ENCODE measurements around the gene PHLPP2. TPM values are rescaled to one million over a fixed set of nuclear protein-coding genes. Genes with fewer than 3 reads are reported as not detected.
"Not testable (repeated sequence)": the region's sequence is repeated elsewhere in the genome, so short reads cannot be mapped to it uniquely, and the experiment has no call there.

PHLPP2 gene
- total and polyA plus RNA-seq, 10 of the 15 experiments (the other 5 are each of a cell fraction or from before 2014, with no cell fraction given), result 1.0 to 13.2 (median 7.0) TPM

DNA sequence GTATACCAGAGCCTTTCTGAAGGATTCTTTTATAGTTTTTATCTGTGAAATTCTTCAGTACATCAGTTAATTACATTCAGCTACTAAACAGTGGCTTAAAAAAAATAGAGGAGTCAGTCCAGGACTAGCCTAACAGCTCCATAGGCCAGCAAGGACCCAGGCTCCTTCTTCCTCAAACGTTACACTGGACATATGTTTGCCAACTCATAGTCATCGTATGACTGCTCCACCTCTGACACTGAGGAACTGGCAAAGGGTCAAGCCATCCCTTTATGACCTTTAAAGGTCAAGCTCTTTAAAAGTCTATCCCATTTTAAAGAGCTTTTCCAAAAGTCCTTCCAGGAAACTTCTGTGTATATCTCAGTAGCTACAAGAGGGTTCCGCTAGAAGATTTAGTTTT lies 36.6 kb downstream of the PHLPP2 start (continued):
- TF ChIP-seq, protein P1, sequence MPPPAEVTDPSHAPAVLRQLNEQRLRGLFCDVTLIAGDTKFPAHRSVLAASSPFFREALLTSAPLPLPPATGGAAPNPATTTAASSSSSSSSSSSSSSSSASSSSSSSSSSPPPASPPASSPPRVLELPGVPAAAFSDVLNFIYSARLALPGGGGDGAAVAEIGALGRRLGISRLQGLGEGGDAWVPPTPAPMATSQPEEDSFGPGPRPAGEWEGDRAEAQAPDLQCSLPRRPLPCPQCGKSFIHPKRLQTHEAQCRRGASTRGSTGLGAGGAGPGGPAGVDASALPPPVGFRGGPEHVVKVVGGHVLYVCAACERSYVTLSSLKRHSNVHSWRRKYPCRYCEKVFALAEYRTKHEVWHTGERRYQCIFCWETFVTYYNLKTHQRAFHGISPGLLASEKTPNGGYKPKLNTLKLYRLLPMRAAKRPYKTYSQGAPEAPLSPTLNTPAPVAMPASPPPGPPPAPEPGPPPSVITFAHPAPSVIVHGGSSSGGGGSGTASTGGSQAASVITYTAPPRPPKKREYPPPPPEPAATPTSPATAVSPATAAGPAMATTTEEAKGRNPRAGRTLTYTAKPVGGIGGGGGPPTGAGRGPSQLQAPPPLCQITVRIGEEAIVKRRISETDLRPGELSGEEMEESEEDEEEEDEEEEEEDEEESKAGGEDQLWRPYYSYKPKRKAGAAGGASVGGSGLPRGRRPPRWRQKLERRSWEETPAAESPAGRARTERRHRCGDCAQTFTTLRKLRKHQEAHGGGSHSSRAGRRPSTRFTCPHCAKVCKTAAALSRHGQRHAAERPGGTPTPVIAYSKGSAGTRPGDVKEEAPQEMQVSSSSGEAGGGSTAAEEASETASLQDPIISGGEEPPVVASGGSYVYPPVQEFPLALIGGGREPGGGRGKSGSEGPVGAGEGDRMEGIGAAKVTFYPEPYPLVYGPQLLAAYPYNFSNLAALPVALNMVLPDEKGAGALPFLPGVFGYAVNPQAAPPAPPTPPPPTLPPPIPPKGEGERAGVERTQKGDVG (CRISPR knock-in tag; IDR thresholded peaks at IDR 0.05), result no peak
- no peak for TF ChIP-seq TAF1 (IDR thresholded peaks at IDR 0.05; ENCODE audit: borderline replicate concordance, low read depth, low read length)
- TF ChIP-seq NBN (IDR thresholded peaks at IDR 0.05), result no peak

DNA sequence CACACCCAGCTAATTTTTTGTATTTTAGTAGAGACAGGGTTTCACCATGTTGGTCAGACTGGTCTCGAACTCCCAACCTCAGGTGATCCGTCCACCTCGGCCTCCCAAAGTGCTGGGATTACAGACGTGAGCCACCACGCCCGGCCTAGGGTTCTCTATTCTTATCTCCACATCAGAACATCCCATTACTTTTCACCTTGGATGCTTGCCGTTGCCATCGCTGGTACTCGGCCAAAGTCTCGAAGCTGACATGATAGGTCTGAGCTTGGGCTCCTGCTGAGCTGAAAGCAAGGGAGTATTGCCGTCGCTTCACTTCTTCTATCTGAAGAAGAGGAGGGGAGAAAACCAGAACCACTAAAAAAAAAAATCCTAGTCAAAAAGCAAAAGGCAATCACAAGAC lies 40.2 kb downstream of the PHLPP2 start:
- intact Hi-C loops (cut with micrococcal nuclease; ENCODE audit: unreplicated experiment), result loop anchor here (10.0 kb wide), 1 partner anchor 281 kb away; no protein-coding TSS in a partner anchor
- H3K27me3 ChIP-seq (replicated peaks in 1 of 2; ENCODE audit: control insufficient read depth in 2 of 2, insufficient read depth in 2 of 2, low read length in 1 of 2); RAD21 ChIA-PET (ENCODE audit: unreplicated experiment); DNase-seq (ENCODE audit: low read depth, low spot score); H3K79me2 ChIP-seq (ENCODE audit: control insufficient read depth, insufficient read depth, low read length); H4K20me1 ChIP-seq (ENCODE audit: control insufficient read depth, insufficient read depth); ATAC-seq; BruUV-seq (replicated peaks); H3K9ac ChIP-seq (ENCODE audit: control insufficient read depth, insufficient read depth, low read length); H2AFZ ChIP-seq (ENCODE audit: control insufficient read depth, low read depth, low read length); H3K9me3 ChIP-seq (replicated peaks; ENCODE audit: control insufficient read depth, insufficient read depth, low read length); in situ Hi-C loops (cut with MboI); SMC1A ChIA-PET (ENCODE audit: uncharacterized antibody, unreplicated experiment); FAIRE-seq; H3K36me3 ChIP-seq (ENCODE audit: control insufficient read depth in 2 of 2, insufficient read depth in 2 of 2, low read length in 1 of 2); H3K4me1 ChIP-seq (ENCODE audit: control insufficient read depth, insufficient read depth, low read length); POLR2A ChIA-PET; H3K4me3 ChIP-seq; H3K4me2 ChIP-seq (ENCODE audit: control insufficient read depth, insufficient read depth); H3K27ac ChIP-seq (ENCODE audit: control insufficient read depth, insufficient read depth): not testable (repeated sequence)
- 98% methylated on average over 12 of the region's 12 CpGs for WGBS (ENCODE audit: insufficient coverage, insufficient replicate concordance, low lambda C conversion rate, missing lambda C conversion rate)
- CTCF ChIA-PET, result interaction anchor here (1.0 kb wide), 1 partner anchor 277 kb away, joined by 4 read pairs; no protein-coding TSS in a partner anchor

All from GM12878 (cell line).